GM12874 (cell line): ENCODE results near the gene PPP1R37.

ENCODE experiments used
- CTCF ChIP-seq: IDR thresholded peaks from 2 replicates; pipeline ENCODE4 v1.5.1; 2011; ENCODE audit warnings: low read depth, mild to moderate bottlenecking, control low read depth, low read length, moderate library complexity; ENCODE audit not compliant: insufficient read depth

The PPP1R37 gene

DNA sequence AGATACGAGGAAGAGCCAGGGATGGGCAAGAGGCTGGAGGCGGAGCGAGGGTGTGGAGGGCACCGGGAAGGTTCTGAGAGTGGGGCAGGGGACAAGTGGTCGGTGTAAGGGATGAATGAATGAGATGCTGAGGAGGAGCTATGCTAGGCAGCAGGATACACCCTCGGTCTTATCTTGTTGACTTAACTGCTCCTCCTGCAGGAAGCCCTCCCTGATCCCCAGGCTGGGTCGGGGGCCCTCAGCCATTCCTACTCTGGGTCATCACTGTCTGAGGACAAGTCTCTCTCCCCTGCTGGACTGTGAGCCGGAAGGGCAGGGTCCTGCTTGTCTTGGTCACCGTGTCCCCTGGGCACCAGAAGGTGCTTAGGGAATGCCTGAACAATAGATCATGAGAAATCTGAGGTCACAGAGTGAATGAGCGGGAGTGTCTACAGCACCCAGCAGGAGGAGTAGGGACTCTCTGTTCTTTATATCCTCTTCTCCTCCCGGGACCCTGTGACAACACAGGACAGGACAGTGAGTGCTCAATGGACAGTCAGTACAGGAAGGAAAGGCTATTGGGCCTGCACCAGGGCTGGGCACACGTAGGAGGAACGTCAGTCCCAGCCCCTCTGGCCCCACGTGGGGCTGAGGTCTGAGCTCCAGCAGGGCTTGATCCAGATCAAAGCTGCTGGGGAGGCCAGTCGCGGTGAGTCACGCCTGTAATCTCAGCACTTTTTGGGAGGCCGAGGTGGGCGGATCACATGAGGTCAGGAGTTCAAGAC lies 61.3 kb downstream of the PPP1R37 start:
- TF ChIP-seq CTCF, result no peak

- no peak for TF ChIP-seq CTCF
Observed at GRCh38 chr19:45156011-45156630, 63.1 kb downstream of the PPP1R37 start.

GRCh38 chr19:45156751-45157150 lies 63.8 kb downstream of the PPP1R37 start:
- TF ChIP-seq CTCF, result no peak

GRCh38 chr19:45158503-45159209 lies 65.7 kb downstream of the PPP1R37 start:
- TF ChIP-seq CTCF, result no peak

DNA sequence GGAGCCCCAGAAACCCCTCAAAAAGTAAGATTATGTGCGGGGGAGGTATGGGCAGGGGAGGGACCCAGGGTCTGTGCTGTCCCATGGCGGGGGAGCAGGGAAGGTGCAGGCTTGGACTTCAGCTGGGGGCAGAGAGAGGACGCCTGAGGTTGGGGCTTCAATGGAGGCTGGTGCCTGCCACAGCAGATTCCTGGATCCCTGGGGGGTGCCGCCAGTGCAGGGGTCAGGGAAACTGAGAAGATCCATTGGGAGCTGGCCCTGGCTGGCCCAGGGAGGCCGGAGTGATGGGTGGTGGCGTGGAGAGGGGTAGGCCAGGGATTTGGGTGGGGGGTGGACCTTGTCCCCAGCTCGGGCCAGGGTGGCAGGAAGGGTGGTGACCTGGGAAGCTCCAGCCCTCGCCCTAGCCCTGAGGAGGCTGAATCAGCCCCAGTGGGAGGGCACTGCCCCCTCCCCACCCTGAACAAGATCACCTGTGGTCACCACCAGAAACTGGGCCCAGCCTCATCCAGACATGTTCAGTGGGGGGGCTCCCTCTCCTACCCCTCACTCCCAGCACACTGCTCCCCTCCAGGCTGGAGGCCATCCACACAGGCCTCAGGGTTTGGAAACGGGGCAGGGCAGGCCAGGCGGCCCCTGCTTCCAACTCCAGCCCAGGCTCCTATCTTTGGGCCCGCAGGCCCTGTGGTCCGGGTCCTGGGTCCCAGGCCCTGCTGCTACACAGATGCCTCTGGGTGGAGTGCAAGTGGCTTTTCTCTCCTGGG lies 66.4 kb downstream of the PPP1R37 start:
- TF ChIP-seq CTCF, result no peak

DNA sequence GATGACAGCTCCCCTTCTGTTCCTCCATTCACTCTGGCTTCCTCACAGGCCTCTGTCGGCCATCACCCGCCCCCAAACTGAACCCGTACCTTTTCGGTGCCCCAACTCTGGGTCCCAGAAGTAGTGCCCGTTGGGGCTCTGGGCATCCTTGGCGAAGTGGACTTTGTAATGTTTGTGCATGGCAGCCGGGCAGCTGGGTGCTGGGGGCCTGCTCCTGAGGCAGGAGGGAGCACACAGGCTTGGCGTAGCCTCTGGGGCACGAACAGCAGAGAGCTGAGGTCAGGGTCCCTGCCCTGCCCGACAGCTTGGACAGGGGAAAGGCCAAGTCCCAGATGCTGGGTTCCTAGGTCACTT lies 67.0 kb downstream of the PPP1R37 start:
- no peak for TF ChIP-seq CTCF
